Stimulated activated CD4-positive, alpha-beta T cell treated with anti-CD3 and anti-CD28 coated beads, TNF-alpha, amount 100 ng/mL, for 48 hours (primary cell): ENCODE results near the gene CELA2B.
"Not testable (repeated sequence)": the region's sequence is repeated elsewhere in the genome, so short reads cannot be mapped to it uniquely, and the experiment has no call there.

Experiments
- DNase-seq, 3 donors: peaks; one replicate each; pipeline ENCODE4 v3.0.0-alpha.2; 2020; ENCODE audit warnings: low read depth in 3 of 3

Gene CELA2B

GRCh38 chr1:15468145-15468544, 7.8 kb upstream of the CELA2B start:
- DNase-seq, result no peak

GRCh38 chr1:15469361-15469760, 6.5 kb upstream of the CELA2B start:
- DNase-seq, result no peak

GRCh38 chr1:15469821-15470448, 6.0 kb upstream of the CELA2B start:
- DNase-seq, result not testable (repeated sequence)

GRCh38 chr1:15471067-15471466, 4.8 kb upstream of the CELA2B start:
- DNase-seq, result not testable (repeated sequence)

GRCh38 chr1:15471723-15472122, 4.2 kb upstream of the CELA2B start:
- DNase-seq, result not testable (repeated sequence)

- no peak for DNase-seq
These were observed 3.3 kb upstream of the CELA2B start for GRCh38 chr1:15472587-15472986.

- no peak for DNase-seq
These were observed 1.0 kb downstream of the CELA2B start for GRCh38 chr1:15476927-15477326.

- no peak for DNase-seq
These were observed 1.8 kb downstream of the CELA2B start for GRCh38 chr1:15477646-15478212.

- DNase-seq, result no peak
These were observed 3.9 kb downstream of the CELA2B start for GRCh38 chr1:15479654-15480347.

GRCh38 chr1:15482455-15482854, 6.6 kb downstream of the CELA2B start:
- not testable (repeated sequence) for DNase-seq

GRCh38 chr1:15482983-15483543, 7.2 kb downstream of the CELA2B start:
- DNase-seq, result not testable (repeated sequence)

- DNase-seq, result no peak
These were observed 8.1 kb downstream of the CELA2B start for GRCh38 chr1:15483971-15484370.

GRCh38 chr1:15484443-15484842, 8.5 kb downstream of the CELA2B start:
- not testable (repeated sequence) for DNase-seq

GRCh38 chr1:15485636-15486035, 9.7 kb downstream of the CELA2B start:
- no peak for DNase-seq

- DNase-seq, result not testable (repeated sequence)
These were observed 11.1 kb downstream of the CELA2B start for GRCh38 chr1:15486844-15487610.

GRCh38 chr1:15488371-15488770, 12.5 kb downstream of the CELA2B start:
- no peak for DNase-seq

GRCh38 chr1:15489052-15489736, 13.3 kb downstream of the CELA2B start:
- no peak for DNase-seq

GRCh38 chr1:15491010-15491409, 15.1 kb downstream of the CELA2B start:
- not testable (repeated sequence) for DNase-seq

- DNase-seq, result no peak
These were observed 16.7 kb downstream of the CELA2B start for GRCh38 chr1:15492596-15492995.

- no peak for DNase-seq
These were observed 18.0 kb downstream of the CELA2B start for GRCh38 chr1:15493869-15494390.
